ENCODE measurements around the gene VTI1A. TPM values are rescaled to one million over a fixed set of nuclear protein-coding genes. Genes with fewer than 3 reads are reported as not detected.

The VTI1A gene
- total and polyA plus RNA-seq, 2 of the 4 experiments (the other 2 are of a cell fraction) = 9.7 to 24.9 TPM

DNA sequence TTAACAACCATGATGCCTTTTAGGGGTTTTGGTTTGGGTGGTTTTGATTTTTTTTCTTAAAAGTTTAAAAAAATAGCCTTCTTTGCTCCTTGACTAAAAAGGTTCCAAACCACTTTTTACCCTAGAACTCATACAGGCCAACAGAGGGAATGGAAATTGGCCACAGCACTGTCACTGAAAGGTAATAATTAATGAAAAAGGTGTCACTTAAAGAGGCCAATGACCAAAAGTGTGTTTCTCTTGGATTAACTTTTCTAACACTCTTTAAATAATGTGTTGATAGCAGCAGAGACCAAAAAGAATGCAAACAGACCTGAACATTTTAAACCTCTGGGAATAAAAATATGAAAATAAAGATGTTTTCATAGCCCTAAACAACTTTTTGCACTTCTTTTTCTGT, 282.0 kb downstream of the VTI1A start:
- H3K9me1 ChIP-seq (ENCODE audit: insufficient read depth, low read length) = peaks cover 5% of the 10 kb centered on the region
- H4K91ac ChIP-seq (ENCODE audit: insufficient read depth, low read depth, low read length) = no peak overlapping the region
- peaks cover 3% of the 10 kb centered on the region for H3K4me1 ChIP-seq (ENCODE audit: control insufficient read depth, insufficient read depth, low read length)
- ATAC-seq (ENCODE audit: low read depth) (no peak), DNase-seq (no peak)
- no peak overlapping the region for H2AK5ac ChIP-seq (ENCODE audit: low read depth, low read length)
- no peaks in the 10 kb centered on the region for H3K27me3 ChIP-seq (ENCODE audit: control insufficient read depth, insufficient read depth, low read length)
- ChIA-PET CTCF (interaction anchor here (0.6 to 1.6 kb wide), 2 partner anchors 8 to 163 kb away, joined by 3 to 6 read pairs; no protein-coding TSS in a partner anchor), POLR2A (ENCODE audit: unreplicated experiment) (no interaction called here)
- in situ Hi-C loops (cut with MboI; ENCODE audit: low sequenced_read_pairs) = no loop called here
- no peak overlapping the region for H4K8ac ChIP-seq (ENCODE audit: low read depth in 2 of 2, low read length in 2 of 2)
- H2BK15ac ChIP-seq (ENCODE audit: low read depth, low read length) = no peak overlapping the region
- no peaks in the 10 kb centered on the region for H3K36me3 ChIP-seq (ENCODE audit: control insufficient read depth, insufficient read depth, low read length)
- no peak overlapping the region for H3K18ac ChIP-seq (ENCODE audit: low read depth, low read length)
- no peak overlapping the region for H2BK120ac ChIP-seq (ENCODE audit: low read depth, low read length)
- H3K4me2 ChIP-seq (ENCODE audit: low read depth, low read length) = no peak overlapping the region
- H4K20me1 ChIP-seq (ENCODE audit: insufficient read depth, low read length) = no peaks in the 10 kb centered on the region; the same call in 1 of the 2 replicates
- H3K23ac ChIP-seq (ENCODE audit: low read depth, low read length) = no peak overlapping the region
- no peak overlapping the region for H2BK20ac ChIP-seq (ENCODE audit: low read depth, low read length)
- no peak overlapping the region for H2BK5ac ChIP-seq (ENCODE audit: low read depth, low read length, poor library complexity, severe bottlenecking)
- no peak overlapping the region for H3K14ac ChIP-seq (replicated peaks; ENCODE audit: low read depth, low read length)
- H3K4ac ChIP-seq (ENCODE audit: low read depth, low read length) = no peak overlapping the region
- H3K9ac ChIP-seq (ENCODE audit: low read depth, low read length) = no peak overlapping the region
- H4K5ac ChIP-seq (ENCODE audit: low read depth, low read length) = no peak overlapping the region
- no peak overlapping the region for H3K27ac ChIP-seq (ENCODE audit: insufficient read depth, low read length)
- no peaks in the 10 kb centered on the region for H3K79me1 ChIP-seq (ENCODE audit: low read depth in 1 of 2, low read length in 2 of 2)
- TF ChIP-seq RCOR1 (IDR thresholded peaks at IDR 0.05; ENCODE audit: insufficient replicate concordance, low read length) = no peak
- TF ChIP-seq CTCF (conservative IDR thresholded peaks at IDR 0.05; ENCODE audit: low read depth, low read length) = no peak
- no peak for TF ChIP-seq MAFK (IDR thresholded peaks at IDR 0.05; ENCODE audit: low read depth, low read length)
- TF ChIP-seq FOS (IDR thresholded peaks at IDR 0.05; ENCODE audit: low read depth, low read length) = no peak
- TF ChIP-seq, protein P1, sequence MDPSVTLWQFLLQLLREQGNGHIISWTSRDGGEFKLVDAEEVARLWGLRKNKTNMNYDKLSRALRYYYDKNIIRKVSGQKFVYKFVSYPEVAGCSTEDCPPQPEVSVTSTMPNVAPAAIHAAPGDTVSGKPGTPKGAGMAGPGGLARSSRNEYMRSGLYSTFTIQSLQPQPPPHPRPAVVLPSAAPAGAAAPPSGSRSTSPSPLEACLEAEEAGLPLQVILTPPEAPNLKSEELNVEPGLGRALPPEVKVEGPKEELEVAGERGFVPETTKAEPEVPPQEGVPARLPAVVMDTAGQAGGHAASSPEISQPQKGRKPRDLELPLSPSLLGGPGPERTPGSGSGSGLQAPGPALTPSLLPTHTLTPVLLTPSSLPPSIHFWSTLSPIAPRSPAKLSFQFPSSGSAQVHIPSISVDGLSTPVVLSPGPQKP (IDR thresholded peaks at IDR 0.05; ENCODE audit: borderline replicate concordance, low read depth, low read length) = no peak
- no peak for TF ChIP-seq RFX5 (IDR thresholded peaks at IDR 0.05; ENCODE audit: low read depth, low read length)
- no peak for TF ChIP-seq SMC3 (IDR thresholded peaks at IDR 0.05; ENCODE audit: low read depth, low read length)
- no peak for TF ChIP-seq RAD21 (IDR thresholded peaks at IDR 0.05; ENCODE audit: low read length)
- no peak overlapping the region for H2AFZ ChIP-seq (replicated peaks; ENCODE audit: low read length, poor library complexity)
- H3K4me3 ChIP-seq (ENCODE audit: insufficient read depth, low read depth, low read length) = no peak overlapping the region
- intact Hi-C loops (cut with micrococcal nuclease) = no loop called here
- no TSS peak for BruUV-seq (replicated peaks)
- no peak overlapping the region for H3K56ac ChIP-seq (ENCODE audit: extremely low read depth, insufficient read depth, low read length)
- H2AK9ac ChIP-seq (replicated peaks; ENCODE audit: low read depth, low read length, poor library complexity) = no peak overlapping the region
- no peaks in the 10 kb centered on the region for H3K9me3 ChIP-seq (ENCODE audit: control insufficient read depth, insufficient read depth, low read length)
- dilution Hi-C loops (cut with HindIII; ENCODE audit: low sequenced_read_pairs, unreplicated experiment) = no loop called here

Measured in IMR-90 (cell line).